IMR-90 (cell line): Measurements from ENCODE around the gene SLC35D3. TPM values are rescaled to one million over a fixed set of nuclear protein-coding genes. Genes with fewer than 3 reads are reported as not detected.

Experiments
- ATAC-seq: fragments of 200-7000 bp; cut with Tn5 transposase; 2 replicates; pipeline ENCODE4 v1.9.1; 2020; ENCODE audit warnings: low read depth, mild to moderate bottlenecking, moderate library complexity
- BruUV-seq: library from RNA; stranded (reverse); fragments of 400-500 nt; replicated peaks from 2 replicates; lab custom pipeline; 2021; lab: Mats Ljungman, UMichigan
- CTCF ChIA-PET: fragments of 300-600 bp; formaldehyde crosslinking; extraction: SDS; loops from one replicate; lab custom pipeline; 2021; ENCODE audit warnings: antibody characterized with exemption; lab: Yijun Ruan, JAX
- POLR2A ChIA-PET: fragments of 300-600 bp; sonication (Branson Sonifier 250); formaldehyde crosslinking; loops from one replicate; lab custom pipeline; 2022; ENCODE audit warnings: antibody characterized with exemption; ENCODE audit not compliant: unreplicated experiment; lab: Charles Lee
- DNase-seq: peaks from one replicate; pipeline ENCODE4 v3.0.0; 2013
- H2AFZ ChIP-seq: replicated peaks from 2 replicates; pipeline ENCODE3; 2013; ENCODE audit warnings: low read length, mild to moderate bottlenecking; ENCODE audit not compliant: poor library complexity
- H2AK5ac ChIP-seq: 2 replicates; pipeline ENCODE4 v1.6.1; 2013; ENCODE audit warnings: low read depth, low read length, inconsistent platforms
- H2AK9ac ChIP-seq: replicated peaks from 2 replicates; pipeline ENCODE3; 2013; ENCODE audit warnings: mild to moderate bottlenecking, low read depth, low read length, moderate library complexity; ENCODE audit not compliant: poor library complexity
- H2BK120ac ChIP-seq: 2 replicates; pipeline ENCODE4 v1.6.1; 2013; ENCODE audit warnings: low read depth, low read length, inconsistent platforms
- H2BK15ac ChIP-seq: 3 replicates; pipeline ENCODE4 v1.6.1; 2013; ENCODE audit warnings: low read depth, low read length, inconsistent platforms
- H2BK20ac ChIP-seq: 2 replicates; pipeline ENCODE4 v1.6.1; 2013; ENCODE audit warnings: low read depth, mild to moderate bottlenecking, inconsistent platforms, low read length, moderate library complexity
- H2BK5ac ChIP-seq: 2 replicates; pipeline ENCODE4 v1.6.1; 2013; ENCODE audit warnings: mild to moderate bottlenecking, low read depth, low read length, inconsistent platforms; ENCODE audit not compliant: poor library complexity, severe bottlenecking
- H3K14ac ChIP-seq: replicated peaks from 2 replicates; pipeline ENCODE4 v1.6.1; 2013; ENCODE audit warnings: low read depth, low read length, inconsistent platforms
- H3K18ac ChIP-seq: 2 replicates; pipeline ENCODE4 v1.6.1; 2013; ENCODE audit warnings: low read depth, low read length, control low read depth
- H3K23ac ChIP-seq: 2 replicates; pipeline ENCODE4 v1.6.1; 2013; ENCODE audit warnings: low read depth, low read length, inconsistent platforms
- H3K27ac ChIP-seq: 2 replicates; pipeline ENCODE4 v1.5.1; 2013; ENCODE audit warnings: mild to moderate bottlenecking, control low read depth, low read length; ENCODE audit not compliant: insufficient read depth
- H3K27me3 ChIP-seq: 2 replicates; pipeline ENCODE4 v1.6.1; 2013; ENCODE audit warnings: low read length; ENCODE audit not compliant: control insufficient read depth, insufficient read depth
- H3K36me3 ChIP-seq: 2 replicates; pipeline ENCODE4 v1.6.1; 2013; ENCODE audit warnings: low read length, mixed read lengths; ENCODE audit not compliant: control insufficient read depth, insufficient read depth
- H3K4ac ChIP-seq: 2 replicates; pipeline ENCODE4 v1.6.1; 2013; ENCODE audit warnings: low read depth, low read length, inconsistent platforms
- H3K4me1 ChIP-seq: 2 replicates; pipeline ENCODE4 v1.6.1; 2013; ENCODE audit warnings: low read length, mixed read lengths; ENCODE audit not compliant: control insufficient read depth, insufficient read depth
- H3K4me2 ChIP-seq: 2 replicates; pipeline ENCODE4 v1.6.1; 2013; ENCODE audit warnings: low read depth, mild to moderate bottlenecking, control low read depth, low read length, moderate library complexity
- H3K4me3 ChIP-seq: 2 replicates; pipeline ENCODE4 v1.5.1; 2013; ENCODE audit warnings: low read depth, mild to moderate bottlenecking, control low read depth, low read length, moderate library complexity; ENCODE audit not compliant: insufficient read depth
- H3K56ac ChIP-seq: 2 replicates; pipeline ENCODE4 v1.6.1; 2013; ENCODE audit warnings: low read length, inconsistent platforms; ENCODE audit not compliant: insufficient read depth; ENCODE audit errors: extremely low read depth
- H3K79me1 ChIP-seq, 2 experiments: 2 replicates each; pipeline ENCODE4 v1.6.1; 2013; ENCODE audit warnings: low read length in 2 of 2, inconsistent platforms in 1 of 2, low read depth in 1 of 2
- H3K9ac ChIP-seq: 2 replicates; pipeline ENCODE4 v1.6.1; 2013; ENCODE audit warnings: low read depth, low read length, control low read depth
- H3K9me1 ChIP-seq: 2 replicates; pipeline ENCODE4 v1.6.1; 2013; ENCODE audit warnings: low read length, inconsistent platforms; ENCODE audit not compliant: insufficient read depth
- H3K9me3 ChIP-seq: 2 replicates; pipeline ENCODE4 v1.6.1; 2013; ENCODE audit warnings: low read length; ENCODE audit not compliant: control insufficient read depth, insufficient read depth
- H4K20me1 ChIP-seq: 2 replicates; pipeline ENCODE4 v1.6.1; 2013; ENCODE audit warnings: low read length, inconsistent platforms; ENCODE audit not compliant: insufficient read depth
- H4K5ac ChIP-seq: 2 replicates; pipeline ENCODE4 v1.6.1; 2013; ENCODE audit warnings: mild to moderate bottlenecking, low read depth, low read length, control low read depth
- H4K8ac ChIP-seq, 2 experiments: 2 replicates each; pipeline ENCODE4 v1.6.1; 2013; ENCODE audit warnings: low read depth in 2 of 2, low read length in 2 of 2, control low read depth in 1 of 2, inconsistent platforms in 1 of 2
- H4K91ac ChIP-seq: 2 replicates; pipeline ENCODE4 v1.6.1; 2013; ENCODE audit warnings: low read depth, low read length, inconsistent platforms; ENCODE audit not compliant: insufficient read depth
- MXI1 ChIP-seq: IDR thresholded peaks from 2 replicates; pipeline ENCODE4 v1.6.1; 2012; ENCODE audit warnings: low read depth, mild to moderate bottlenecking, low read length, moderate library complexity, borderline replicate concordance
- NFE2L2 ChIP-seq: fragments of 150-350 bp; IDR thresholded peaks from 2 replicates; pipeline ENCODE4 v1.6.1; 2016; ENCODE audit warnings: low read depth, mild to moderate bottlenecking, low read length
- WGBS, 2 experiments: methylation state at CpG; one replicate each; pipeline versions ENCODE4 v1.1.5 to v1.1.7; 2013; ENCODE audit warnings: missing lambda C conversion rate in 2 of 2; ENCODE audit not compliant: insufficient read length in 1 of 2; ENCODE audit errors: extremely low coverage in 2 of 2; 5-methylcytosine and 5-hydroxymethylcytosine counted together
- dilution Hi-C: fragments of 300-500 bp; cut with HindIII; formaldehyde crosslinking; loops from one replicate; pipeline ENCODE4 v1.14.3; 2018; ENCODE audit warnings: low sequenced_read_pairs; ENCODE audit not compliant: unreplicated experiment
- in situ Hi-C: fragments of 300-500 bp; cut with MboI; formaldehyde crosslinking; loops from 3 replicates; pipeline ENCODE4 v1.14.3; 2019; ENCODE audit warnings: low sequenced_read_pairs, inconsistent platforms, mixed read lengths
- intact Hi-C: fragments of 100-400 bp; cut with micrococcal nuclease; formaldehyde crosslinking; loops from 2 replicates; pipeline ENCODE4 v1.10.0; 2022
- polyA plus RNA-seq, 3 experiments: library from polyadenylated mRNA; depleted of rRNA; stranded (reverse); fragments of >200 nt; gene quantifications; 2 replicates each; pipeline ENCODE4 v1.2.3, GENCODE V29; 2012; ENCODE audit warnings: low replicate concordance in 1 of 3
- total RNA-seq: library from RNA; depleted of rRNA; stranded (reverse); fragments of >200 nt; gene quantifications from 2 replicates; pipeline ENCODE4 v1.2.3, GENCODE V29; 2012

Gene SLC35D3
- total and polyA plus RNA-seq, 2 of the 4 experiments (the other 2 are of a cell fraction), result not detected

DNA sequence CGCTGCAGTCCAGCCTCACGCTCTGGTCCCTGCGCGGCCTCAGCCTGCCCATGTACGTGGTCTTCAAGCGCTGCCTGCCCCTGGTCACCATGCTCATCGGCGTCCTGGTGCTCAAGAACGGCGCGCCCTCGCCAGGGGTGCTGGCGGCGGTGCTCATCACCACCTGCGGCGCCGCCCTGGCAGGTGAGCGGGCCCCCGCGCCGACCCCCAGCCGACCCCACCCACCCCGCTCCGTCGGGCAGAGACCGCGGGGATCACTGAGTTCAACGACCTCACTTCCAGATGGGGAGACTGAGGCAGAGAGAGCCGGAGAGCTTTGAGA, 545 bp downstream of the SLC35D3 start:
- Histone ChIP-seq H3K27ac (no peak overlapping the region), H2AK9ac (no peak overlapping the region)
- peak; percentile 6; the same call in 1 of the 2 replicates for ATAC-seq

More for the DNA sequence above, 545 bp downstream of the SLC35D3 start:
- no peak overlapping the region for H2BK120ac ChIP-seq
- H4K5ac ChIP-seq, result no peak overlapping the region
- WGBS, 2 experiments, result 7% methylated on average over 7 of the region's 29 CpGs; no CpG with 5 or more reads in 1 of the 2 experiments
- H3K79me1 ChIP-seq, result no peaks in the 10 kb centered on the region
- H3K36me3 ChIP-seq, result no peaks in the 10 kb centered on the region
- H3K4me1 ChIP-seq, result no peaks in the 10 kb centered on the region; the same call in 1 of the 2 replicates
- intact Hi-C loops (no loop called here), dilution Hi-C loops (no loop called here), in situ Hi-C loops (no loop called here)
- no peak overlapping the region for H3K14ac ChIP-seq
- no peak overlapping the region for H4K8ac ChIP-seq
- no peak overlapping the region for H3K56ac ChIP-seq
- H3K9me1 ChIP-seq, result no peaks in the 10 kb centered on the region
- no peak overlapping the region for H2AK5ac ChIP-seq
- no peaks in the 10 kb centered on the region for H3K9me3 ChIP-seq
- peak overlapping the region; percentile 86 for H2AFZ ChIP-seq
- H3K18ac ChIP-seq, result no peak overlapping the region
- H4K20me1 ChIP-seq, result no peaks in the 10 kb centered on the region
- peaks cover 48% of the 10 kb centered on the region for H3K27me3 ChIP-seq
- ChIA-PET CTCF (interaction anchor here (0.6 to 1.0 kb wide), 2 partner anchors 56 to 86 kb away, joined by 3 read pairs; no protein-coding TSS in a partner anchor), POLR2A (no interaction called here)
- no peak for DNase-seq
- TF ChIP-seq NFE2L2 (no peak), MXI1 (no peak)
- peak overlapping the region; percentile 97 for H3K4me2 ChIP-seq
- H3K4me3 ChIP-seq, result peak overlapping the region; percentile 46
- no TSS peak for BruUV-seq
- no peak overlapping the region for H2BK20ac ChIP-seq
- H4K91ac ChIP-seq, result no peak overlapping the region
- H2BK15ac ChIP-seq, result no peak overlapping the region
- H3K9ac ChIP-seq, result no peak overlapping the region
- no peak overlapping the region for H2BK5ac ChIP-seq
- H3K4ac ChIP-seq, result no peak overlapping the region
- no peak overlapping the region for H3K23ac ChIP-seq
